ENCODE data around the gene MXD1.
"Not testable (repeated sequence)": the region's sequence is repeated elsewhere in the genome, so short reads cannot be mapped to it uniquely, and the experiment has no call there.

Gene MXD1

GRCh38 chr2:69933839-69934613 lies 19.1 kb downstream of the MXD1 start:
- DNase-seq (ENCODE audit: low spot score), result no peak

- DNase-seq (ENCODE audit: low spot score), result no peak
These were observed 19.7 kb downstream of the MXD1 start for GRCh38 chr2:69934614-69934908.

GRCh38 chr2:69935011-69935410 lies 20.1 kb downstream of the MXD1 start:
- no peak for DNase-seq (ENCODE audit: low spot score)

GRCh38 chr2:69936906-69937305 lies 22.0 kb downstream of the MXD1 start:
- no peak for DNase-seq (ENCODE audit: low spot score)

GRCh38 chr2:69937968-69938367 lies 23.1 kb downstream of the MXD1 start:
- DNase-seq (ENCODE audit: low spot score), result no peak

GRCh38 chr2:69939722-69940121 lies 24.8 kb downstream of the MXD1 start:
- no peak for DNase-seq (ENCODE audit: low spot score)

- no peak for DNase-seq (ENCODE audit: low spot score)
These were observed 25.8 kb downstream of the MXD1 start for GRCh38 chr2:69940691-69941090.

- no peak for DNase-seq (ENCODE audit: low spot score)
These were observed 28.3 kb downstream of the MXD1 start for GRCh38 chr2:69943000-69943842.

- DNase-seq (ENCODE audit: low spot score), result no peak
These were observed 29.1 kb downstream of the MXD1 start for GRCh38 chr2:69943843-69944525.

- no peak for DNase-seq (ENCODE audit: low spot score)
These were observed 29.8 kb downstream of the MXD1 start for GRCh38 chr2:69944756-69945155.

GRCh38 chr2:69945441-69945840 lies 30.5 kb downstream of the MXD1 start:
- DNase-seq (ENCODE audit: low spot score), result no peak

GRCh38 chr2:69945941-69946340 lies 31.0 kb downstream of the MXD1 start:
- DNase-seq (ENCODE audit: low spot score), result no peak

- DNase-seq (ENCODE audit: low spot score), result no peak
These were observed 31.7 kb downstream of the MXD1 start for GRCh38 chr2:69946351-69947324.

GRCh38 chr2:69947325-69947931 lies 32.5 kb downstream of the MXD1 start:
- no peak for DNase-seq (ENCODE audit: low spot score)

GRCh38 chr2:69948032-69948962 lies 33.4 kb downstream of the MXD1 start:
- no peak for DNase-seq (ENCODE audit: low spot score)

- no peak for DNase-seq (ENCODE audit: low spot score)
These were observed 34.2 kb downstream of the MXD1 start for GRCh38 chr2:69948963-69949645.

GRCh38 chr2:69950241-69950640 lies 35.3 kb downstream of the MXD1 start:
- no peak for DNase-seq (ENCODE audit: low spot score)

GRCh38 chr2:69950671-69951070 lies 35.8 kb downstream of the MXD1 start:
- DNase-seq (ENCODE audit: low spot score), result not testable (repeated sequence)

- DNase-seq (ENCODE audit: low spot score), result no peak
These were observed 37.6 kb downstream of the MXD1 start for GRCh38 chr2:69952336-69953115.

All from left forelimb (tissue), 1 donor.